Neural progenitor cell (in vitro differentiated cells): Measurements from ENCODE around the gene CKAP4. TPM values are rescaled to one million over a fixed set of nuclear protein-coding genes. Genes with fewer than 3 reads are reported as not detected.

Experiments used
- DNase-seq: peaks from one replicate; pipeline ENCODE4 v3.0.0-alpha.2; 2016; ENCODE audit warnings: low spot score
- H2AFZ ChIP-seq: fragments of 200-600 bp; sonication (generic); replicated peaks from 2 replicates; pipeline ENCODE4 v1.6.1; 2016; ENCODE audit warnings: antibody characterized with exemption
- H3F3A ChIP-seq: fragments of 200-600 bp; sonication (generic); 2 replicates; pipeline ENCODE4 v1.6.1; 2016; ENCODE audit warnings: antibody characterized with exemption, low read depth
- H3K27ac ChIP-seq: fragments of 200-600 bp; sonication (generic); 2 replicates; pipeline ENCODE4 v1.5.1; 2016; ENCODE audit warnings: mild to moderate bottlenecking
- H3K27me3 ChIP-seq: fragments of 200-600 bp; sonication (generic); 2 replicates; pipeline ENCODE4 v1.6.1; 2016; ENCODE audit warnings: mild to moderate bottlenecking, moderate library complexity
- H3K36me3 ChIP-seq: fragments of 200-600 bp; sonication (generic); 2 replicates; pipeline ENCODE4 v1.5.1; 2016
- H3K4me1 ChIP-seq: fragments of 200-600 bp; sonication (generic); 2 replicates; pipeline ENCODE4 v1.6.1; 2016; ENCODE audit warnings: mixed run types
- H3K4me2 ChIP-seq: fragments of 200-600 bp; sonication (generic); 2 replicates; pipeline ENCODE4 v1.6.1; 2016
- H3K4me3 ChIP-seq: fragments of 200-600 bp; sonication (generic); 2 replicates; pipeline ENCODE4 v1.5.1; 2016
- H3K79me2 ChIP-seq: fragments of 200-600 bp; sonication (generic); 2 replicates; pipeline ENCODE4 v1.6.1; 2016; ENCODE audit warnings: low read depth
- H3K9ac ChIP-seq: fragments of 200-600 bp; sonication (generic); 2 replicates; pipeline ENCODE4 v1.6.1; 2016
- H3K9me3 ChIP-seq: fragments of 200-600 bp; sonication (generic); 2 replicates; pipeline ENCODE4 v1.5.1; 2016; ENCODE audit warnings: low read depth
- H4K20me1 ChIP-seq: fragments of 200-600 bp; sonication (generic); 2 replicates; pipeline ENCODE4 v1.6.1; 2016; ENCODE audit warnings: low read depth
- H3K27ac Mint-ChIP-seq: 3 replicates; pipeline ENCODE4 v1.8.0; 2021; ENCODE audit warnings: mixed read lengths
- H3K27me3 Mint-ChIP-seq: 2 replicates; pipeline ENCODE4 v1.8.0; 2022; ENCODE audit warnings: low read depth, mild to moderate bottlenecking, inconsistent platforms, moderate library complexity, mixed read lengths; ENCODE audit not compliant: insufficient read depth
- H3K36me3 Mint-ChIP-seq: 3 replicates; pipeline ENCODE4 v1.8.0; 2021; ENCODE audit warnings: mixed read lengths
- H3K4me1 Mint-ChIP-seq: 3 replicates; pipeline ENCODE4 v1.8.0; 2021; ENCODE audit warnings: mixed read lengths
- H3K4me3 Mint-ChIP-seq: 3 replicates; pipeline ENCODE4 v1.8.0; 2021; ENCODE audit warnings: mild to moderate bottlenecking, moderate library complexity, mixed read lengths
- H3K9me3 Mint-ChIP-seq: 3 replicates; pipeline ENCODE4 v1.8.0; 2020; ENCODE audit warnings: mixed read lengths
- EZH2 ChIP-seq: fragments of 200-600 bp; sonication (generic); IDR thresholded peaks from 2 replicates; pipeline ENCODE4 v1.6.1; 2017; ENCODE audit warnings: antibody characterized with exemption, mild to moderate bottlenecking, moderate library complexity
- EZH2phosphoT487 ChIP-seq: fragments of 200-600 bp; sonication (generic); IDR thresholded peaks from 2 replicates; pipeline ENCODE4 v1.6.1; 2017; ENCODE audit warnings: antibody characterized with exemption
- total RNA-seq: library from RNA; depleted of rRNA; stranded (reverse); fragments of >200 nt; gene quantifications from 2 replicates; pipeline ENCODE4 v1.2.3, GENCODE V29; 2015; ENCODE audit warnings: low replicate concordance
- TF ChIP-seq, protein P1 (sequence below): fragments of 200-600 bp; sonication (generic); IDR thresholded peaks from 2 replicates; pipeline ENCODE4 v1.5.1; 2017; ENCODE audit warnings: antibody characterized with exemption, mild to moderate bottlenecking

CKAP4 gene
- total RNA-seq, 1 donor from 2014 or later = 58.7 TPM

GRCh38 chr12:106280106-106280505, 32.3 kb upstream of the CKAP4 start:
- peaks cover 1% of the 10 kb centered on the region for H3K36me3 Mint-ChIP-seq
- Histone ChIP-seq H3K4me3 (no peak overlapping the region), H4K20me1 (no peaks in the 10 kb centered on the region), H3F3A (no peaks in the 10 kb centered on the region), H3K27me3 (no peaks in the 10 kb centered on the region), H3K9ac (no peak overlapping the region), H3K36me3 (no peaks in the 10 kb centered on the region), H3K79me2 (no peaks in the 10 kb centered on the region), H3K9me3 (no peaks in the 10 kb centered on the region), H3K4me2 (no peak overlapping the region), H2AFZ (no peak overlapping the region), H3K27ac (no peak overlapping the region), H3K4me1 (no peaks in the 10 kb centered on the region)
- TF ChIP-seq EZH2phosphoT487 (no peak), EZH2 (no peak)
- TF ChIP-seq, protein P1, sequence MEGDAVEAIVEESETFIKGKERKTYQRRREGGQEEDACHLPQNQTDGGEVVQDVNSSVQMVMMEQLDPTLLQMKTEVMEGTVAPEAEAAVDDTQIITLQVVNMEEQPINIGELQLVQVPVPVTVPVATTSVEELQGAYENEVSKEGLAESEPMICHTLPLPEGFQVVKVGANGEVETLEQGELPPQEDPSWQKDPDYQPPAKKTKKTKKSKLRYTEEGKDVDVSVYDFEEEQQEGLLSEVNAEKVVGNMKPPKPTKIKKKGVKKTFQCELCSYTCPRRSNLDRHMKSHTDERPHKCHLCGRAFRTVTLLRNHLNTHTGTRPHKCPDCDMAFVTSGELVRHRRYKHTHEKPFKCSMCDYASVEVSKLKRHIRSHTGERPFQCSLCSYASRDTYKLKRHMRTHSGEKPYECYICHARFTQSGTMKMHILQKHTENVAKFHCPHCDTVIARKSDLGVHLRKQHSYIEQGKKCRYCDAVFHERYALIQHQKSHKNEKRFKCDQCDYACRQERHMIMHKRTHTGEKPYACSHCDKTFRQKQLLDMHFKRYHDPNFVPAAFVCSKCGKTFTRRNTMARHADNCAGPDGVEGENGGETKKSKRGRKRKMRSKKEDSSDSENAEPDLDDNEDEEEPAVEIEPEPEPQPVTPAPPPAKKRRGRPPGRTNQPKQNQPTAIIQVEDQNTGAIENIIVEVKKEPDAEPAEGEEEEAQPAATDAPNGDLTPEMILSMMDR = no peak
- H3K27me3 Mint-ChIP-seq = no peaks in the 10 kb centered on the region
- DNase-seq = no peak
- no peak overlapping the region for H3K27ac Mint-ChIP-seq
- H3K4me3 Mint-ChIP-seq = no peak overlapping the region
- peaks cover 6% of the 10 kb centered on the region for H3K9me3 Mint-ChIP-seq
- H3K4me1 Mint-ChIP-seq = peaks cover 6% of the 10 kb centered on the region

DNA sequence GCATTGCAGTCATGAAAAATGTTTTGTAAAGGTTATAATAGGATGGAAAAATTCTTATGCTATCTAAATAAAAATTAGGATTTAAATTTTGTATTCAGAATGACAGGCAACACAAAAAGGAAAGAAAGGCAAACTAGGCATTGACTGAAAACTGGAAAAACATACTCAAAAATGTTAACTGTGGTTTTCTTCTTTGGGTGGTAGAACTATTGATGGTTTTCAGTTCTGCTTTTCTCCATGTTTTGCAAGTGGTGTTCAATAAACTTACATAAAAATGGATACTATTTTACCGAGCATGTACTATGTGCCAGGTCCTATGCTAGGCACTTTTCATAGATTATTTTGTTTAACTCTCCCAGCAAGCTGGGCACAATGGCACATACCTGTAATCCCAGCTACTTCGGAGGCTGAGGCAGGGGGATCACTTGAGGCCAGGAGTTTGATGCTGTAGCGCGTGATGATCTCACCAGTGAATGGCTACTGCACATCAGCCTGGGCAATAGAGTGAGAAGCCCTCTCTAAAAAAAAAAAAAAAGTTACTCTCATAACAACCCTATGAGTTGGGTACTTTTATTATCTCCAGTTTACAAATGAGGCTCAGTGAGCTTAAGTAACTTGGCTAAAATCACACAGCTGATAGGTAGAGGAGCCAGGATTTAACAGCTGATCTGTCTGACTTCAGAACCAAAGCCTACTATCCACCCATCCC, 28.4 kb upstream of the CKAP4 start:
- Mint-ChIP-seq H3K4me3 (no peak overlapping the region), H3K36me3 (no peaks in the 10 kb centered on the region), H3K9me3 (no peaks in the 10 kb centered on the region), H3K4me1 (peaks cover 4% of the 10 kb centered on the region), H3K27me3 (peaks cover 2% of the 10 kb centered on the region), H3K27ac (no peak overlapping the region)
- Histone ChIP-seq H3K4me2 (no peak overlapping the region), H3K9me3 (no peaks in the 10 kb centered on the region), H4K20me1 (no peaks in the 10 kb centered on the region), H3K4me3 (no peak overlapping the region), H3F3A (no peaks in the 10 kb centered on the region), H3K4me1 (peaks cover 6% of the 10 kb centered on the region), H3K36me3 (no peaks in the 10 kb centered on the region), H3K79me2 (no peaks in the 10 kb centered on the region), H2AFZ (no peak overlapping the region), H3K9ac (no peak overlapping the region), H3K27me3 (no peaks in the 10 kb centered on the region), H3K27ac (no peak overlapping the region)
- TF ChIP-seq EZH2 (no peak), EZH2phosphoT487 (no peak)
- TF ChIP-seq, protein P1 = no peak
- DNase-seq = no peak

DNA sequence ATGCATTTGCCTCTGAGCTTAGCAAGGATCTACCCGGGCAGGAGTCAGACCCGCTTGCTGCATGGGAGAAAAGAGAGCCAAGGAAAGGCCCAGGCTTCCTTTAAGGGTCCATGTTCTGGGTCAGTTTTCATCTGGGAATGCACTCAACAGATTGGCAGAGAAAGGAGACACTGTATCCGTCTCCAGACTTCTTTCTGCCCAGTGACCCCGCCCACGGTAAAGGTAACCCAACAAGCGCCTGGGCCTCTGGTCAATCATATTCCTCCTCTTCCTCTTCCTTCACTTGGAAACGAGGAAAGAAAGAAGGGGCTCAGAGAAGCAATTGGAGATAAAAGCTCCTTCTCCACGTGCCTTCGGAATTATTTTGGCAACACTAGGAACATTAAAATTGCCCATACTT, 27.6 kb upstream of the CKAP4 start:
- H3K27me3 Mint-ChIP-seq = peaks cover 6% of the 10 kb centered on the region
- peaks cover 2% of the 10 kb centered on the region for H3K9me3 Mint-ChIP-seq
- no peaks in the 10 kb centered on the region for H3K36me3 Mint-ChIP-seq
- peaks cover 6% of the 10 kb centered on the region for H3K4me1 ChIP-seq
- no peak overlapping the region for H3K4me2 ChIP-seq
- no peak overlapping the region for H3K9ac ChIP-seq
- H4K20me1 ChIP-seq = no peaks in the 10 kb centered on the region
- no peaks in the 10 kb centered on the region for H3F3A ChIP-seq
- H3K27ac ChIP-seq = no peak overlapping the region
- no peaks in the 10 kb centered on the region for H3K27me3 ChIP-seq
- DNase-seq = no peak
- H3K27ac Mint-ChIP-seq = no peak overlapping the region
- H2AFZ ChIP-seq = peak overlapping the region; percentile 37
- H3K36me3 ChIP-seq = no peaks in the 10 kb centered on the region
- H3K4me3 ChIP-seq = no peak overlapping the region
- H3K9me3 ChIP-seq = no peaks in the 10 kb centered on the region
- H3K4me3 Mint-ChIP-seq = no peak overlapping the region
- H3K79me2 ChIP-seq = no peaks in the 10 kb centered on the region
- TF ChIP-seq, protein P1 = no peak
- TF ChIP-seq EZH2phosphoT487 = no peak
- H3K4me1 Mint-ChIP-seq = peaks cover 4% of the 10 kb centered on the region
